Measurements from ENCODE around the gene LCN12.

DNA sequence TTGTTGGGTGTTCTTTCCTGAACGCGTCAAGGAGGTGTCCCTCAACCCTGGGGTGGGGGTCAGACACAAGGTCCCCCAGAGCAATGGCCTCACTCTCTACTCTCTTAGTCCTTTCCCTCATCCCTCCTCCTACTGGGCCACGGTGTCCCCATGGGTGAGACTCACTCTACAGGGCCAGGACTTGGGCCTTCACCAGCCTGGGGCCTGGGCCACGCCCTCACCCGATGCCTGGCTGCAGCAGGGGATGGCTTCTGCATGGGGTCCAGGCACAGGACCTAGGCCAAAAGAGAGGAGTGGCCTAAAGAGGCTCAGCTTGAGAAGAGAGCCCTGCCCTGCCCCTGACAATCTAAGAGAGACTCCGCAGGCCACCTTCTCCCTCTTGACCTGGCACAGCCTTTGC lies 5.8 kb downstream of the LCN12 start:
- no peak for TF ChIP-seq EZH2 (IDR thresholded peaks at IDR 0.05; ENCODE audit: borderline replicate concordance, insufficient read depth, low read length, poor library complexity, severe bottlenecking)
- TF ChIP-seq RAD21 (conservative IDR thresholded peaks at IDR 0.05): no peak
- TF ChIP-seq EP300 (conservative IDR thresholded peaks at IDR 0.05; ENCODE audit: poor library complexity, severe bottlenecking): no peak
- TF ChIP-seq MXI1 (conservative IDR thresholded peaks at IDR 0.05; ENCODE audit: poor library complexity, severe bottlenecking): no peak
- TF ChIP-seq, protein P1, sequence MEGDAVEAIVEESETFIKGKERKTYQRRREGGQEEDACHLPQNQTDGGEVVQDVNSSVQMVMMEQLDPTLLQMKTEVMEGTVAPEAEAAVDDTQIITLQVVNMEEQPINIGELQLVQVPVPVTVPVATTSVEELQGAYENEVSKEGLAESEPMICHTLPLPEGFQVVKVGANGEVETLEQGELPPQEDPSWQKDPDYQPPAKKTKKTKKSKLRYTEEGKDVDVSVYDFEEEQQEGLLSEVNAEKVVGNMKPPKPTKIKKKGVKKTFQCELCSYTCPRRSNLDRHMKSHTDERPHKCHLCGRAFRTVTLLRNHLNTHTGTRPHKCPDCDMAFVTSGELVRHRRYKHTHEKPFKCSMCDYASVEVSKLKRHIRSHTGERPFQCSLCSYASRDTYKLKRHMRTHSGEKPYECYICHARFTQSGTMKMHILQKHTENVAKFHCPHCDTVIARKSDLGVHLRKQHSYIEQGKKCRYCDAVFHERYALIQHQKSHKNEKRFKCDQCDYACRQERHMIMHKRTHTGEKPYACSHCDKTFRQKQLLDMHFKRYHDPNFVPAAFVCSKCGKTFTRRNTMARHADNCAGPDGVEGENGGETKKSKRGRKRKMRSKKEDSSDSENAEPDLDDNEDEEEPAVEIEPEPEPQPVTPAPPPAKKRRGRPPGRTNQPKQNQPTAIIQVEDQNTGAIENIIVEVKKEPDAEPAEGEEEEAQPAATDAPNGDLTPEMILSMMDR (IDR thresholded peaks at IDR 0.05; ENCODE audit: poor library complexity, severe bottlenecking): no peak
- TF ChIP-seq, protein P2, sequence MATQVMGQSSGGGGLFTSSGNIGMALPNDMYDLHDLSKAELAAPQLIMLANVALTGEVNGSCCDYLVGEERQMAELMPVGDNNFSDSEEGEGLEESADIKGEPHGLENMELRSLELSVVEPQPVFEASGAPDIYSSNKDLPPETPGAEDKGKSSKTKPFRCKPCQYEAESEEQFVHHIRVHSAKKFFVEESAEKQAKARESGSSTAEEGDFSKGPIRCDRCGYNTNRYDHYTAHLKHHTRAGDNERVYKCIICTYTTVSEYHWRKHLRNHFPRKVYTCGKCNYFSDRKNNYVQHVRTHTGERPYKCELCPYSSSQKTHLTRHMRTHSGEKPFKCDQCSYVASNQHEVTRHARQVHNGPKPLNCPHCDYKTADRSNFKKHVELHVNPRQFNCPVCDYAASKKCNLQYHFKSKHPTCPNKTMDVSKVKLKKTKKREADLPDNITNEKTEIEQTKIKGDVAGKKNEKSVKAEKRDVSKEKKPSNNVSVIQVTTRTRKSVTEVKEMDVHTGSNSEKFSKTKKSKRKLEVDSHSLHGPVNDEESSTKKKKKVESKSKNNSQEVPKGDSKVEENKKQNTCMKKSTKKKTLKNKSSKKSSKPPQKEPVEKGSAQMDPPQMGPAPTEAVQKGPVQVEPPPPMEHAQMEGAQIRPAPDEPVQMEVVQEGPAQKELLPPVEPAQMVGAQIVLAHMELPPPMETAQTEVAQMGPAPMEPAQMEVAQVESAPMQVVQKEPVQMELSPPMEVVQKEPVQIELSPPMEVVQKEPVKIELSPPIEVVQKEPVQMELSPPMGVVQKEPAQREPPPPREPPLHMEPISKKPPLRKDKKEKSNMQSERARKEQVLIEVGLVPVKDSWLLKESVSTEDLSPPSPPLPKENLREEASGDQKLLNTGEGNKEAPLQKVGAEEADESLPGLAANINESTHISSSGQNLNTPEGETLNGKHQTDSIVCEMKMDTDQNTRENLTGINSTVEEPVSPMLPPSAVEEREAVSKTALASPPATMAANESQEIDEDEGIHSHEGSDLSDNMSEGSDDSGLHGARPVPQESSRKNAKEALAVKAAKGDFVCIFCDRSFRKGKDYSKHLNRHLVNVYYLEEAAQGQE (IDR thresholded peaks at IDR 0.05; ENCODE audit: borderline replicate concordance): no peak
- TF ChIP-seq POLR2AphosphoS5 (IDR thresholded peaks at IDR 0.05): no peak

All from neural cell (in vitro differentiated cells).